Thyroid gland (tissue), 4 donors: ENCODE results near the gene KRT86.

Source experiments
- POLR2A ChIP-seq, 2 donors: fragments of 450-650 bp; IDR thresholded peaks; one replicate each; pipeline ENCODE4 v1.6.1; 2017; ENCODE audit warnings: antibody characterized with exemption in 2 of 2, mild to moderate bottlenecking in 2 of 2, moderate library complexity in 1 of 2
- TF ChIP-seq, protein P1 (sequence below), 6 experiments: fragments of 200-600 bp in 3 of 6; fragments of 450-650 bp in 3 of 6; sonication (generic) in 3 of 6; IDR thresholded peaks; one replicate each; pipeline ENCODE4 v1.5.1; 2016 to 2019; ENCODE audit warnings: antibody characterized with exemption in 6 of 6, mild to moderate bottlenecking in 2 of 6, inconsistent platforms in 1 of 6, moderate library complexity in 1 of 6

DNA sequence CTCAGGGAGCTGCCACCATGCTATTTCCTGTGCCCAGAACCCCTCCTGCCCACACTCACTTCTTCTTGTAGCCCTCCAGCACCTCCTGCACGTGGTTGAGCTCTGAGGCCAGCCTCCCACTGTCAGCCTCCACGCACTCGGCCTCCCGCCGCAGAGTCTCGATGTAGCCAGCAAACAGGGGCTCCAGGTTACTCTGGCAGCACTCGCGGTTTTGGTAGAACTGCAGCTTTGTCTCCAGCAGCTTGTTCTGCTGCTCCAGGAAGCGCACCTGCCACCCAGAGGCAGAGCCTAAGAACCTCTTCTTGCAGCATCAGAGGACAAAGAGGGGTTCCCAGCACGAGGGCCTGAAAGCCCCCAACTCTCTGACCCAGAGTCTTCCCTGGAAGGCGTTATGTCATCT, 44.7 kb downstream of the KRT86 start:
- TF ChIP-seq POLR2A (IDR thresholded peaks at IDR 0.05) = no peak
- TF ChIP-seq, protein P1, sequence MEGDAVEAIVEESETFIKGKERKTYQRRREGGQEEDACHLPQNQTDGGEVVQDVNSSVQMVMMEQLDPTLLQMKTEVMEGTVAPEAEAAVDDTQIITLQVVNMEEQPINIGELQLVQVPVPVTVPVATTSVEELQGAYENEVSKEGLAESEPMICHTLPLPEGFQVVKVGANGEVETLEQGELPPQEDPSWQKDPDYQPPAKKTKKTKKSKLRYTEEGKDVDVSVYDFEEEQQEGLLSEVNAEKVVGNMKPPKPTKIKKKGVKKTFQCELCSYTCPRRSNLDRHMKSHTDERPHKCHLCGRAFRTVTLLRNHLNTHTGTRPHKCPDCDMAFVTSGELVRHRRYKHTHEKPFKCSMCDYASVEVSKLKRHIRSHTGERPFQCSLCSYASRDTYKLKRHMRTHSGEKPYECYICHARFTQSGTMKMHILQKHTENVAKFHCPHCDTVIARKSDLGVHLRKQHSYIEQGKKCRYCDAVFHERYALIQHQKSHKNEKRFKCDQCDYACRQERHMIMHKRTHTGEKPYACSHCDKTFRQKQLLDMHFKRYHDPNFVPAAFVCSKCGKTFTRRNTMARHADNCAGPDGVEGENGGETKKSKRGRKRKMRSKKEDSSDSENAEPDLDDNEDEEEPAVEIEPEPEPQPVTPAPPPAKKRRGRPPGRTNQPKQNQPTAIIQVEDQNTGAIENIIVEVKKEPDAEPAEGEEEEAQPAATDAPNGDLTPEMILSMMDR (IDR thresholded peaks at IDR 0.05) = no peak
